ENCODE data around the gene TMEM131L. TPM values are rescaled to one million over a fixed set of nuclear protein-coding genes. Genes with fewer than 3 reads are reported as not detected.

TMEM131L gene
- polyA plus RNA-seq, 3 donors: 11.2 to 58.3 (median 26.0) TPM

DNA sequence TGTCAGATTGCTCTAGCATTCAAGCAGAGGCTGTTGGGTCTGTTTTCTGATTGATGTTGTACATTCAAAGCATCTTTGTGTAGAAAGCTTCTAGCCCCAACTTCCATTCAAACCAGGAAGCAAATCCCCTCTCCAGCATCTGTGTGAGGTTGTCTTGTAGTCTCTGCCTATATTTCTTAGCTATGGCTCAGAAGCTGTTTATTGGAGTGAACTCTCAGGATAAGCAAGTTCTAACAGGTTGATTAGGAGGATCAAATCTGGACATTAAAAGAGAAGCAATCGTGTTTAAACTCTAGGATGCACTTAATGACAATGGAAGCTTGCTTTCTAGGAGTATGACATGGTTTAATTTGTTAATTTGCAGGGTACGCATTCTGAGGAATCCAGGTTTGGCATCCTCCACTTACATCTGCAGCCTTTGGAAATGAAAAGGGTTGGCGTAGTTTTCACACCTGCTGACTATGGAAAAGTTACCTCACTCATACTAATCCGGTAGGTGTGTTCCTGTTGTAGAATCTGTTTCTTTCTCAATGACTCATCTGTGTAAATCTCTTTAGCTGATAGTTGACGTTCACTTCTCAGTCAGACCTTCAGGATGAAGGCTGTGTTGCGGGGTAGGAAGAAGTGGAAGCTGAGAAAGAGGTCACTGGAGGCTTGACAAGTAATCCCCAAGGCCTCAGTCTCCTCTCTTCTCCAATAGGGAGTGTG, 129.9 kb downstream of the TMEM131L start:
- no peak overlapping the region for H3K4me2 ChIP-seq (replicated peaks; ENCODE audit: extremely low read depth, low read length, poor library complexity, severe bottlenecking)

DNA sequence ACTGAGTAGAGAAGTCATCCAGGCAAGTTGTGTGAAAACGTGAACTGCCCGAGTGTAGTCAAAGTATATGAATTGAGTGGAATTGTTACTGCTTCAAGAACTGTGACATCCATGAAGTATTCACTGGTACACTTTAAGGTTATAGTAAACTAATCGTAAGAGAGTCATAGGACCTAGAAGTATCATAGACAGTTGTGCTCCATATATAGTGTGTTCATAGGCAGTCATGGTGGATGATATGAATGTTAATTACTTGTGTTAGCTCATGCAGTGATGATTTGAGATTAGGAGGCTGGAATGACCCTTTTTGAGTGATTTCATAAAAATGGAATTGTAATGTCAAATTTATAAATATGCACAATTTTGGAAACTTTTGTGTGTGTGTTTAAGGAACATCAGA, 136.6 kb downstream of the TMEM131L start:
- H3K4me2 ChIP-seq (replicated peaks; ENCODE audit: extremely low read depth, low read length, poor library complexity, severe bottlenecking): no peak overlapping the region
- DNase-seq: no peak

More for the DNA sequence above, 129.9 kb downstream of the TMEM131L start:
- no peak for DNase-seq
- Mint-ChIP-seq H3K4me3 (no peak overlapping the region), H3K27me3 (ENCODE audit: low read depth in 3 of 3) (no peaks in the 10 kb centered on the region), H3K36me3 (peaks cover 72 to 87% of the 10 kb centered on the region in 2 donors), H3K9me3 (no peaks in the 10 kb centered on the region), H3K4me1 (peaks cover 11% of the 10 kb centered on the region), H3K27ac (peak overlapping the region in 3 of 7 donors; percentile 9 to 38 (median 21))
- peaks cover 52% of the 10 kb centered on the region for H4K20me1 ChIP-seq (ENCODE audit: insufficient read depth, low read length)
- TF ChIP-seq, protein P1, sequence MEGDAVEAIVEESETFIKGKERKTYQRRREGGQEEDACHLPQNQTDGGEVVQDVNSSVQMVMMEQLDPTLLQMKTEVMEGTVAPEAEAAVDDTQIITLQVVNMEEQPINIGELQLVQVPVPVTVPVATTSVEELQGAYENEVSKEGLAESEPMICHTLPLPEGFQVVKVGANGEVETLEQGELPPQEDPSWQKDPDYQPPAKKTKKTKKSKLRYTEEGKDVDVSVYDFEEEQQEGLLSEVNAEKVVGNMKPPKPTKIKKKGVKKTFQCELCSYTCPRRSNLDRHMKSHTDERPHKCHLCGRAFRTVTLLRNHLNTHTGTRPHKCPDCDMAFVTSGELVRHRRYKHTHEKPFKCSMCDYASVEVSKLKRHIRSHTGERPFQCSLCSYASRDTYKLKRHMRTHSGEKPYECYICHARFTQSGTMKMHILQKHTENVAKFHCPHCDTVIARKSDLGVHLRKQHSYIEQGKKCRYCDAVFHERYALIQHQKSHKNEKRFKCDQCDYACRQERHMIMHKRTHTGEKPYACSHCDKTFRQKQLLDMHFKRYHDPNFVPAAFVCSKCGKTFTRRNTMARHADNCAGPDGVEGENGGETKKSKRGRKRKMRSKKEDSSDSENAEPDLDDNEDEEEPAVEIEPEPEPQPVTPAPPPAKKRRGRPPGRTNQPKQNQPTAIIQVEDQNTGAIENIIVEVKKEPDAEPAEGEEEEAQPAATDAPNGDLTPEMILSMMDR (IDR thresholded peaks at IDR 0.05): no peak
- no peaks in the 10 kb centered on the region for H3K27me3 ChIP-seq (ENCODE audit: control insufficient read depth in 2 of 2, insufficient read depth in 2 of 2, low read length in 2 of 2)
- H3K9me3 ChIP-seq (replicated peaks in 1 of 2; ENCODE audit: control insufficient read depth in 1 of 2, insufficient read depth in 1 of 2, low read length in 2 of 2): no peaks in the 10 kb centered on the region
- intact Hi-C loops (cut with micrococcal nuclease): no loop called here
- peaks cover 91 to 99% of the 10 kb centered on the region in 2 donors for H3K36me3 ChIP-seq (replicated peaks in 1 of 2; ENCODE audit: control insufficient read depth in 1 of 2, insufficient read depth in 2 of 2, low read length in 2 of 2)
- H3K9ac ChIP-seq (ENCODE audit: insufficient read depth, low read length, poor library complexity, severe bottlenecking): no peak overlapping the region
- H3K4me1 ChIP-seq (ENCODE audit: control insufficient read depth in 1 of 2, insufficient read depth in 2 of 2, low read length in 2 of 2): peaks cover 5 to 7% of the 10 kb centered on the region in 2 donors
- WGBS (ENCODE audit: insufficient coverage): 100% methylated on average over 1 of the region's 6 CpGs
- no peak overlapping the region for H3K27ac ChIP-seq (ENCODE audit: low read depth in 1 of 2, low read length in 2 of 2)
- no peak overlapping the region for H2AFZ ChIP-seq (ENCODE audit: insufficient read depth, low read depth, low read length, poor library complexity, severe bottlenecking)
- no peaks in the 10 kb centered on the region for H3K79me2 ChIP-seq (ENCODE audit: insufficient read depth, low read length)
- no peak overlapping the region for H3K4me3 ChIP-seq (replicated peaks in 1 of 3; ENCODE audit: low read depth in 2 of 3, low read length in 3 of 3)

More for the DNA sequence above, 136.6 kb downstream of the TMEM131L start:
- TF ChIP-seq, protein P1 (IDR thresholded peaks at IDR 0.05): no peak
- Histone ChIP-seq H3K36me3 (replicated peaks in 1 of 2; ENCODE audit: control insufficient read depth in 1 of 2, insufficient read depth in 2 of 2, low read length in 2 of 2) (peaks cover 91 to 100% of the 10 kb centered on the region in 2 donors), H3K9me3 (replicated peaks in 1 of 2; ENCODE audit: control insufficient read depth in 1 of 2, insufficient read depth in 1 of 2, low read length in 2 of 2) (no peaks in the 10 kb centered on the region), H3K4me1 (ENCODE audit: control insufficient read depth in 1 of 2, insufficient read depth in 2 of 2, low read length in 2 of 2) (peaks cover 5 to 7% of the 10 kb centered on the region in 2 donors), H3K27ac (ENCODE audit: low read depth in 1 of 2, low read length in 2 of 2) (no peak overlapping the region), H2AFZ (ENCODE audit: insufficient read depth, low read depth, low read length, poor library complexity, severe bottlenecking) (no peak overlapping the region), H4K20me1 (ENCODE audit: insufficient read depth, low read length) (peaks cover 53% of the 10 kb centered on the region), H3K9ac (ENCODE audit: insufficient read depth, low read length, poor library complexity, severe bottlenecking) (no peak overlapping the region), H3K79me2 (ENCODE audit: insufficient read depth, low read length) (no peaks in the 10 kb centered on the region), H3K4me3 (replicated peaks in 1 of 3; ENCODE audit: low read depth in 2 of 3, low read length in 3 of 3) (no peak overlapping the region), H3K27me3 (ENCODE audit: control insufficient read depth in 2 of 2, insufficient read depth in 2 of 2, low read length in 2 of 2) (no peaks in the 10 kb centered on the region)
- peaks cover 72 to 94% of the 10 kb centered on the region in 2 donors for H3K36me3 Mint-ChIP-seq
- WGBS (ENCODE audit: insufficient coverage): 100% methylated on average over 1 of the region's 3 CpGs
- H3K4me3 Mint-ChIP-seq: no peak overlapping the region
- peaks cover 11% of the 10 kb centered on the region for H3K4me1 Mint-ChIP-seq
- intact Hi-C loops (cut with micrococcal nuclease): no loop called here
- peak overlapping the region in 1 of 7 donors; percentile 3 for H3K27ac Mint-ChIP-seq
- peaks cover 0 to 2% (median 2%) of the 10 kb centered on the region in 7 donors for H3K9me3 Mint-ChIP-seq
- H3K27me3 Mint-ChIP-seq (ENCODE audit: low read depth in 3 of 3): no peaks in the 10 kb centered on the region

Measured in CD14-positive monocyte (primary cell).